HG03354 (cell line): ENCODE measurements around the gene PDSS2.
"Not testable (repeated sequence)": the region's sequence is repeated elsewhere in the genome, so short reads cannot be mapped to it uniquely, and the experiment has no call there.

Source experiments
- ATAC-seq: cut with Tn5 transposase; IDR thresholded peaks from one replicate; pipeline ENCODE4 v1.9.1; 2021; ENCODE audit warnings: mild to moderate bottlenecking; ENCODE audit not compliant: unreplicated experiment, poor library complexity, severe bottlenecking

Gene PDSS2

GRCh38 chr6:107205058-107205998, 254.0 kb downstream of the PDSS2 start:
- ATAC-seq = no peak

- ATAC-seq = no peak
These were observed 256.4 kb downstream of the PDSS2 start for GRCh38 chr6:107202876-107203468.

GRCh38 chr6:107198631-107199416, 260.5 kb downstream of the PDSS2 start:
- no peak for ATAC-seq

- no peak for ATAC-seq
These were observed 263.2 kb downstream of the PDSS2 start for GRCh38 chr6:107196152-107196551.

- not testable (repeated sequence) for ATAC-seq
These were observed 264.6 kb downstream of the PDSS2 start for GRCh38 chr6:107194723-107195122.

GRCh38 chr6:107192830-107193229, 266.5 kb downstream of the PDSS2 start:
- no peak for ATAC-seq

GRCh38 chr6:107187630-107188029, 271.7 kb downstream of the PDSS2 start:
- no peak for ATAC-seq

- ATAC-seq = no peak
These were observed 273.3 kb downstream of the PDSS2 start for GRCh38 chr6:107186047-107186446.

GRCh38 chr6:107185391-107185970, 273.9 kb downstream of the PDSS2 start:
- no peak for ATAC-seq

GRCh38 chr6:107184435-107184834, 274.9 kb downstream of the PDSS2 start:
- no peak for ATAC-seq

- no peak for ATAC-seq
These were observed 279.3 kb downstream of the PDSS2 start for GRCh38 chr6:107180099-107180498.

GRCh38 chr6:107179004-107179403, 280.4 kb downstream of the PDSS2 start:
- ATAC-seq = no peak

GRCh38 chr6:107173779-107174178, 285.6 kb downstream of the PDSS2 start:
- no peak for ATAC-seq

GRCh38 chr6:107171513-107171912, 287.9 kb downstream of the PDSS2 start:
- no peak for ATAC-seq

GRCh38 chr6:107164299-107164698, 295.1 kb downstream of the PDSS2 start:
- ATAC-seq = not testable (repeated sequence)

- no peak for ATAC-seq
These were observed 297.8 kb downstream of the PDSS2 start for GRCh38 chr6:107161521-107161920.

- no peak for ATAC-seq
These were observed 302.7 kb downstream of the PDSS2 start for GRCh38 chr6:107156617-107157016.

GRCh38 chr6:107154801-107155160, 304.6 kb downstream of the PDSS2 start:
- ATAC-seq = no peak

- ATAC-seq = no peak
These were observed 305.1 kb downstream of the PDSS2 start for GRCh38 chr6:107154131-107154800.
